K562 (cell line): ENCODE measurements around the gene TRAP1. TPM values are rescaled to one million over a fixed set of nuclear protein-coding genes. Genes with fewer than 3 reads are reported as not detected.

Source experiments
- BACH1 ChIP-seq: fragments of 200-800 bp; sonication (Bioruptor generic); IDR thresholded peaks from 2 replicates; pipeline ENCODE4 v1.6.1; 2016; ENCODE audit warnings: missing genetic modification characterization, missing compliant biosample characterization
- CTBP1 ChIP-seq: fragments of 450-650 bp; IDR thresholded peaks from 2 replicates; pipeline ENCODE4 v1.6.1; 2016; ENCODE audit warnings: borderline replicate concordance
- E2F1 ChIP-seq: sonication (generic); formaldehyde crosslinking; IDR thresholded peaks from 2 replicates; pipeline ENCODE4 v1.8.1; 2023; ENCODE audit warnings: mild to moderate bottlenecking, missing genetic modification reagents, moderate library complexity
- MAFG ChIP-seq: fragments of 450-650 bp; conservative IDR thresholded peaks from 2 replicates; pipeline ENCODE4 v1.6.1; 2016; ENCODE audit warnings: missing genetic modification characterization, missing compliant biosample characterization
- MEF2D ChIP-seq: conservative IDR thresholded peaks from 2 replicates; pipeline ENCODE4 v1.6.1; 2016; ENCODE audit warnings: low read depth, missing genetic modification characterization, missing compliant biosample characterization
- MTF1 ChIP-seq: fragments of 250-450 bp; sonication (Bioruptor Pico); IDR thresholded peaks from 2 replicates; pipeline ENCODE4 v1.9.0; 2021; ENCODE audit warnings: moderate library complexity, mild to moderate bottlenecking, inconsistent platforms, borderline replicate concordance
- MXI1 ChIP-seq: IDR thresholded peaks from 2 replicates; pipeline ENCODE4 v1.6.1; 2011; ENCODE audit warnings: low read depth, mild to moderate bottlenecking, improper control_type of control experiment, low read length
- NBN ChIP-seq: fragments of 450-650 bp; IDR thresholded peaks from 2 replicates; pipeline ENCODE4 v1.6.1; 2016; ENCODE audit warnings: low read depth, mild to moderate bottlenecking
- NFE2 ChIP-seq: IDR thresholded peaks from 2 replicates; pipeline ENCODE4 v1.6.1; 2014; ENCODE audit warnings: antibody characterized with exemption, low read depth
- RBFOX2 ChIP-seq: fragments of 200-400 bp; formaldehyde crosslinking; IDR thresholded peaks from 2 replicates; pipeline ENCODE4 v1.6.1; 2017; ENCODE audit warnings: low read depth, mild to moderate bottlenecking, low read length, moderate library complexity
- RBM17 ChIP-seq: fragments of 200-400 bp; formaldehyde crosslinking; IDR thresholded peaks from 2 replicates; pipeline ENCODE4 v1.6.1; 2017; ENCODE audit warnings: low read depth, mild to moderate bottlenecking, low read length, borderline replicate concordance
- ZNF280A ChIP-seq: fragments of 450-650 bp; IDR thresholded peaks from 2 replicates; pipeline ENCODE4 v1.6.1; 2018; ENCODE audit warnings: mild to moderate bottlenecking, low read depth; ENCODE audit not compliant: partially characterized antibody
- ZNF316 ChIP-seq: fragments of 450-650 bp; IDR thresholded peaks from 2 replicates; pipeline ENCODE4 v1.6.1; 2016
- ZSCAN29 ChIP-seq: fragments of 450-650 bp; IDR thresholded peaks from 2 replicates; pipeline ENCODE4 v1.6.1; 2017
- polyA plus RNA-seq, 8 experiments: library from polyadenylated mRNA; depleted of rRNA in 4 of 8; stranded (reverse) in 5 of 8; unstranded in 3 of 8; fragments of >200 nt; fragmentation: Nextera tagmentation in 2 of 8; fragmentation: Illumina TruSeq in 1 of 8; extraction: Ambion mirVana in 2 of 8; extraction: Trizol in 1 of 8; gene quantifications; 2 replicates each; pipeline versions ENCODE4 v1.2.1 to v1.2.3, GENCODE V29; 2011 to 2014; ENCODE audit warnings: inconsistent platforms in 1 of 8, missing spikeins in 1 of 8
- total RNA-seq, 7 experiments: library from RNA; depleted of rRNA in 6 of 7; stranded (reverse); fragments of >200 nt in 6 of 7; fragmentation: Illumina TruSeq in 2 of 7; extraction: Trizol in 2 of 7; gene quantifications; 2 replicates each; pipeline versions ENCODE4 v1.2.1 to v1.2.3, GENCODE V29; 2011 to 2021; ENCODE audit warnings: low replicate concordance in 1 of 7
- TF ChIP-seq, protein P1 (sequence below): fragments of 150-350 bp; IDR thresholded peaks from 2 replicates; pipeline ENCODE4 v1.6.1; 2014; ENCODE audit warnings: low read depth, mild to moderate bottlenecking, low read length, borderline replicate concordance
- TF ChIP-seq, protein P2 (sequence below): fragments of 250-450 bp; sonication (Bioruptor Pico); IDR thresholded peaks from 2 replicates; pipeline ENCODE4 v1.8.0; 2022; ENCODE audit warnings: inconsistent platforms, mild to moderate bottlenecking, moderate library complexity, borderline replicate concordance
- TF ChIP-seq, protein P3 (sequence below): fragments of 250-450 bp; sonication (Bioruptor Pico); IDR thresholded peaks from 2 replicates; pipeline ENCODE4 v1.4.0; 2020
- TF ChIP-seq, protein P4 (sequence below): fragments of 250-450 bp; sonication (Bioruptor Pico); IDR thresholded peaks from 2 replicates; pipeline ENCODE4 v1.5.0; 2021

The TRAP1 gene
- total and polyA plus RNA-seq, 9 of the 15 experiments (the other 6 are each of a cell fraction or from before 2014, with no cell fraction given) = 19.1 to 436 (median 301) TPM

DNA sequence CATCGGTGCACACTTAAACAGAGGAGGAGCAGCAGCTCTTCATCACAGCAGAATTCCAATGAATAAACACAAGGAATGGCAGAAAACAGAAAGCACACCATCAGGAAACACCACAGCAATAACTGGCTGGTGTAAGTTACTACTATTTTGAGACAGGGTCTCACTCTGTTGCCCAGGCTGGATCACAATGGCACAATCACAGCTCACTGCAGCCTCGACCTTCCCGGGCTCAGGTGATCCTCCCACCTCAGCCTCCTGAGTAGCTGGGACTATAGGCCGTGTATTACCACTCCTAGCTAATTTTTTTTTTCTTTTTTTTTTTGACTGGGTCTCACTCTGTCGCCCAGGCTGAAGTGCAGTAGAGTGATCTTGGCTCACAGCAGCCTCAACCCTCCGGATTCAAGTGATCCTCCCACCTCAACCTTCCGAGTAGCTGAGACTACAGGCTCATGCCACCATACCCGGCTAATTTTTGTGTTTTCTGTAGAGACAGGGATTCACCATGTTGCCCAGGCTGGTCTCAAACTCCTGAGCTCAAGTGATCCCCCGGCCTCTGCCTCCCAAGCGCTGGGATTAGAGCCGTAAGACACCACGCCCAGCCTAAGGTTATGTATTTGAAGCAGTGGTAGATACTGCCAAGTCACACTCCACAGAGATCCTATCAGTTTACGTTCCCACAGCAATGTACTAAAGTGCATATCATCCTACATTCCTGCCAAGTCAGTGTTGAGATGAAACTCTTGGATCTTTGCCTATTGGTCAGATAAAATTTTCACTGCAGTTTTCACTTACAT is 20.7 kb downstream of the TRAP1 start (continued):
- peak; percentile 50; the same call in 1 of the 2 replicates for TF ChIP-seq NBN
- TF ChIP-seq MEF2D (tag) = no peak
- no peak for TF ChIP-seq RBM17
- TF ChIP-seq ZNF316 = peak; percentile 99
- TF ChIP-seq MTF1 (CRISPR knock-in tag) = no peak
- TF ChIP-seq E2F1 (CRISPR knock-in tag) = no peak
- TF ChIP-seq MXI1 = no peak
- TF ChIP-seq MAFG (tag) = peak; percentile 96
- TF ChIP-seq BACH1 (tag) = peak; percentile 91
- TF ChIP-seq, protein P1, sequence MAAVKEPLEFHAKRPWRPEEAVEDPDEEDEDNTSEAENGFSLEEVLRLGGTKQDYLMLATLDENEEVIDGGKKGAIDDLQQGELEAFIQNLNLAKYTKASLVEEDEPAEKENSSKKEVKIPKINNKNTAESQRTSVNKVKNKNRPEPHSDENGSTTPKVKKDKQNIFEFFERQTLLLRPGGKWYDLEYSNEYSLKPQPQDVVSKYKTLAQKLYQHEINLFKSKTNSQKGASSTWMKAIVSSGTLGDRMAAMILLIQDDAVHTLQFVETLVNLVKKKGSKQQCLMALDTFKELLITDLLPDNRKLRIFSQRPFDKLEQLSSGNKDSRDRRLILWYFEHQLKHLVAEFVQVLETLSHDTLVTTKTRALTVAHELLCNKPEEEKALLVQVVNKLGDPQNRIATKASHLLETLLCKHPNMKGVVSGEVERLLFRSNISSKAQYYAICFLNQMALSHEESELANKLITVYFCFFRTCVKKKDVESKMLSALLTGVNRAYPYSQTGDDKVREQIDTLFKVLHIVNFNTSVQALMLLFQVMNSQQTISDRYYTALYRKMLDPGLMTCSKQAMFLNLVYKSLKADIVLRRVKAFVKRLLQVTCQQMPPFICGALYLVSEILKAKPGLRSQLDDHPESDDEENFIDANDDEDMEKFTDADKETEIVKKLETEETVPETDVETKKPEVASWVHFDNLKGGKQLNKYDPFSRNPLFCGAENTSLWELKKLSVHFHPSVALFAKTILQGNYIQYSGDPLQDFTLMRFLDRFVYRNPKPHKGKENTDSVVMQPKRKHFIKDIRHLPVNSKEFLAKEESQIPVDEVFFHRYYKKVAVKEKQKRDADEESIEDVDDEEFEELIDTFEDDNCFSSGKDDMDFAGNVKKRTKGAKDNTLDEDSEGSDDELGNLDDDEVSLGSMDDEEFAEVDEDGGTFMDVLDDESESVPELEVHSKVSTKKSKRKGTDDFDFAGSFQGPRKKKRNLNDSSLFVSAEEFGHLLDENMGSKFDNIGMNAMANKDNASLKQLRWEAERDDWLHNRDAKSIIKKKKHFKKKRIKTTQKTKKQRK = no peak
- TF ChIP-seq RBFOX2 = no peak
- peak; percentile 54; the same call in 1 of the 2 replicates for TF ChIP-seq CTBP1
- TF ChIP-seq, protein P2, sequence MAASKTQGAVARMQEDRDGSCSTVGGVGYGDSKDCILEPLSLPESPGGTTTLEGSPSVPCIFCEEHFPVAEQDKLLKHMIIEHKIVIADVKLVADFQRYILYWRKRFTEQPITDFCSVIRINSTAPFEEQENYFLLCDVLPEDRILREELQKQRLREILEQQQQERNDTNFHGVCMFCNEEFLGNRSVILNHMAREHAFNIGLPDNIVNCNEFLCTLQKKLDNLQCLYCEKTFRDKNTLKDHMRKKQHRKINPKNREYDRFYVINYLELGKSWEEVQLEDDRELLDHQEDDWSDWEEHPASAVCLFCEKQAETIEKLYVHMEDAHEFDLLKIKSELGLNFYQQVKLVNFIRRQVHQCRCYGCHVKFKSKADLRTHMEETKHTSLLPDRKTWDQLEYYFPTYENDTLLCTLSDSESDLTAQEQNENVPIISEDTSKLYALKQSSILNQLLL (CRISPR knock-in tag) = no peak
- peak; percentile 99 for TF ChIP-seq NFE2
- TF ChIP-seq, protein P3, sequence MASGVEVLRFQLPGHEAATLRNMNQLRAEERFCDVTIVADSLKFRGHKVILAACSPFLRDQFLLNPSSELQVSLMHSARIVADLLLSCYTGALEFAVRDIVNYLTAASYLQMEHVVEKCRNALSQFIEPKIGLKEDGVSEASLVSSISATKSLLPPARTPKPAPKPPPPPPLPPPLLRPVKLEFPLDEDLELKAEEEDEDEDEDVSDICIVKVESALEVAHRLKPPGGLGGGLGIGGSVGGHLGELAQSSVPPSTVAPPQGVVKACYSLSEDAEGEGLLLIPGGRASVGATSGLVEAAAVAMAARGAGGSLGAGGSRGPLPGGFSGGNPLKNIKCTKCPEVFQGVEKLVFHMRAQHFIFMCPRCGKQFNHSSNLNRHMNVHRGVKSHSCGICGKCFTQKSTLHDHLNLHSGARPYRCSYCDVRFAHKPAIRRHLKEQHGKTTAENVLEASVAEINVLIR = no peak
- TF ChIP-seq, protein P4, sequence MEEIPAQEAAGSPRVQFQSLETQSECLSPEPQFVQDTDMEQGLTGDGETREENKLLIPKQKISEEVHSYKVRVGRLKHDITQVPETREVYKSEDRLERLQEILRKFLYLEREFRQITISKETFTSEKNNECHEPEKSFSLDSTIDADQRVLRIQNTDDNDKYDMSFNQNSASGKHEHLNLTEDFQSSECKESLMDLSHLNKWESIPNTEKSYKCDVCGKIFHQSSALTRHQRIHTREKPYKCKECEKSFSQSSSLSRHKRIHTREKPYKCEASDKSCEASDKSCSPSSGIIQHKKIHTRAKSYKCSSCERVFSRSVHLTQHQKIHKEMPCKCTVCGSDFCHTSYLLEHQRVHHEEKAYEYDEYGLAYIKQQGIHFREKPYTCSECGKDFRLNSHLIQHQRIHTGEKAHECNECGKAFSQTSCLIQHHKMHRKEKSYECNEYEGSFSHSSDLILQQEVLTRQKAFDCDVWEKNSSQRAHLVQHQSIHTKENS (CRISPR knock-in tag) = no peak
- no peak for TF ChIP-seq ZSCAN29
- no peak for TF ChIP-seq ZNF280A
